ENCODE results near the gene BPIFB3.

BPIFB3 gene

GRCh38 chr20:33024243-33024560, 29.5 kb upstream of the BPIFB3 start:
- peaks cover 4% of the 10 kb centered on the region for H3K27me3 ChIP-seq (ENCODE audit: insufficient read depth, poor library complexity, severe bottlenecking)

GRCh38 chr20:33024609-33025317, 28.9 kb upstream of the BPIFB3 start:
- no peak overlapping the region for H3K27ac ChIP-seq (ENCODE audit: poor library complexity, severe bottlenecking)
- H3K27me3 ChIP-seq (ENCODE audit: insufficient read depth, poor library complexity, severe bottlenecking), result peaks cover 8% of the 10 kb centered on the region
- H3K4me1 ChIP-seq (ENCODE audit: insufficient read depth, poor library complexity, severe bottlenecking), result no peaks in the 10 kb centered on the region
- no peaks in the 10 kb centered on the region for H3K9me3 ChIP-seq (ENCODE audit: severe bottlenecking)
- no peak for TF ChIP-seq CTCF (IDR thresholded peaks at IDR 0.05; ENCODE audit: poor library complexity, severe bottlenecking)
- H3K4me3 ChIP-seq (ENCODE audit: severe bottlenecking), result no peak overlapping the region
- DNase-seq (ENCODE audit: low spot score), result no peak
- ATAC-seq (ENCODE audit: low read depth), result no peak
- H3K36me3 ChIP-seq (ENCODE audit: low read depth), result no peaks in the 10 kb centered on the region

More at GRCh38 chr20:33024243-33024560, 29.5 kb upstream of the BPIFB3 start:
- H3K4me1 ChIP-seq (ENCODE audit: insufficient read depth, poor library complexity, severe bottlenecking), result no peaks in the 10 kb centered on the region
- ATAC-seq (ENCODE audit: low read depth), result no peak
- no peak overlapping the region for H3K4me3 ChIP-seq (ENCODE audit: severe bottlenecking)
- no peak overlapping the region for H3K27ac ChIP-seq (ENCODE audit: poor library complexity, severe bottlenecking)
- DNase-seq (ENCODE audit: low spot score), result no peak
- H3K9me3 ChIP-seq (ENCODE audit: severe bottlenecking), result no peaks in the 10 kb centered on the region
- TF ChIP-seq CTCF (IDR thresholded peaks at IDR 0.05; ENCODE audit: poor library complexity, severe bottlenecking), result no peak
- no peaks in the 10 kb centered on the region for H3K36me3 ChIP-seq (ENCODE audit: low read depth)

- no peaks in the 10 kb centered on the region for H3K9me3 ChIP-seq (ENCODE audit: severe bottlenecking)
- DNase-seq (ENCODE audit: low spot score) (no peak), ATAC-seq (ENCODE audit: low read depth) (no peak)
- peaks cover 13% of the 10 kb centered on the region for H3K27me3 ChIP-seq (ENCODE audit: insufficient read depth, poor library complexity, severe bottlenecking)
- H3K4me1 ChIP-seq (ENCODE audit: insufficient read depth, poor library complexity, severe bottlenecking), result no peaks in the 10 kb centered on the region
- H3K27ac ChIP-seq (ENCODE audit: poor library complexity, severe bottlenecking), result no peak overlapping the region
- no peak overlapping the region for H3K4me3 ChIP-seq (ENCODE audit: severe bottlenecking)
- H3K36me3 ChIP-seq (ENCODE audit: low read depth), result no peaks in the 10 kb centered on the region
- TF ChIP-seq CTCF (IDR thresholded peaks at IDR 0.05; ENCODE audit: poor library complexity, severe bottlenecking), result no peak
These were observed 28.3 kb upstream of the BPIFB3 start for GRCh38 chr20:33025318-33025876.

- Histone ChIP-seq H3K4me1 (ENCODE audit: insufficient read depth, poor library complexity, severe bottlenecking) (no peaks in the 10 kb centered on the region), H3K9me3 (ENCODE audit: severe bottlenecking) (no peaks in the 10 kb centered on the region), H3K27me3 (ENCODE audit: insufficient read depth, poor library complexity, severe bottlenecking) (peaks cover 15% of the 10 kb centered on the region), H3K36me3 (ENCODE audit: low read depth) (no peaks in the 10 kb centered on the region), H3K4me3 (ENCODE audit: severe bottlenecking) (no peak overlapping the region), H3K27ac (ENCODE audit: poor library complexity, severe bottlenecking) (no peak overlapping the region)
- TF ChIP-seq CTCF (IDR thresholded peaks at IDR 0.05; ENCODE audit: poor library complexity, severe bottlenecking), result no peak
- DNase-seq (ENCODE audit: low spot score) (no peak), ATAC-seq (ENCODE audit: low read depth) (no peak)
These were observed 27.5 kb upstream of the BPIFB3 start for GRCh38 chr20:33026072-33026778.
